ENCODE results near the gene GIT1.
A peak's percentile ranks its signal among the peaks of the same experiment; 100 is the strongest.

The GIT1 gene

DNA sequence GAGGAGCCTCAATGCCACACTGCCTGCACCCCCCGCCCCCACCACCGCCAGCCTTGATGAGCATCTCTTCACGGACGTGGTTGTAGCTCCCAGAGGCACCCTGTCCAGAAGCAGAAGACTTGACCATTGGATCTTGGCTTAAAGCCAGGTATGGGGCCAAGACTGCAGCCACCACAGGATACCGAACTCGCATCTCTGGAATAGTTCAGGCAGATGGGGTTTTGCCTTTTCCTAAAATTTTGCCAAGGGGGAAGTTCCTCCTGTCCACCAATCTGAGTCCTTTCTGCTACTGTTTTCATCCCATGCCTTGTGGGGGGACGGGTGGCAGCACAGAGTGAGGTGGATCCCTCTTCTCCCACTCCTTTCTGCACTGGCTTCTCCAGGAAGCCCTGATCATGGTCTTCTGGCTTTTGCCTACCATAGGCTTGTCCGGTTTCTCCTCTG, 32.3 kb upstream of the GIT1 start:
- Histone ChIP-seq H3K9me3 (ENCODE audit: control insufficient read depth, insufficient read depth, low read length) (no peaks in the 10 kb centered on the region), H3K9ac (ENCODE audit: low read depth, low read length) (no peak overlapping the region), H3K4me1 (ENCODE audit: control insufficient read depth, insufficient read depth, low read length) (peaks cover 20% of the 10 kb centered on the region), H3K36me3 (ENCODE audit: control insufficient read depth, insufficient read depth, low read length) (no peaks in the 10 kb centered on the region), H3K4me3 (ENCODE audit: low read depth, low read length) (peak overlapping the region; percentile 79), H3K27me3 (ENCODE audit: control insufficient read depth, insufficient read depth, low read length) (peaks cover 39% of the 10 kb centered on the region)

DNA sequence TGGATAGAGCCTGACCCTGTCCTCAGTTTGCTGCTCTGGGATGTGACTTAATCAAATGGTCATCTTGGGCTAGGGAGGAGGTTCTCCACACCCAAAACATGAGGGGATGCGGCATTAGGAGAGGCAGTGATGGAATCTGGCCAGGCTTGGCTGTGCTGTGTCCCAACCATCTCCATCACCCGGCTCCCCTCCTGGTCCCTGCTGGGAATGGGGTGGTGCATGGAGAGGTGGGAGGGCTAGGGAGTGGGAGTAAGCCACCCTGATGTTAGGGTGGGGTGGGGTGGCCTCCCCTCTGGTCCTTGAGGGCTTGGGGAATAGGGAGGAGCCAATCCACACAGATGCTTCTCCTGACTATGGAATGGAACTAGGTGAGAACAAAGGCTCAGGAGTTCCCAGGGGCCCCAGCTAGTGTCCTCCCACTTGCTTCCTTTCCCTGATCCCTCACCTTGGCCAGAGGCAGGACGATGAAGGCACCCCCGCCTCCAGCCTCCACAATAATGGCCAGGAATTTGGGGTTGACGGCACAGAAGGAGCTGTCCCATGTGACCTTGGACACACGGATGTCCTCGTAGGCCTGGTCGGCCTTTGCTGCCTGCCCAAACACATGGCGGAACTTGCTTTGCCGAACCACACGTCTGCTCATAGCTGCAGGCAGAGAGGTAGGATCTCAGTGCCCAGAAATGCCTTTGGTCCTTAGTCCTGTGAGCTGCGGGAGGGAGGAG, 31.5 kb upstream of the GIT1 start:
- peaks cover 48% of the 10 kb centered on the region for H3K27me3 ChIP-seq (ENCODE audit: control insufficient read depth, insufficient read depth, low read length)

GRCh38 chr17:29620271-29620670, 30.8 kb upstream of the GIT1 start:
- H3K9ac ChIP-seq (ENCODE audit: low read depth, low read length) = no peak overlapping the region
- no peaks in the 10 kb centered on the region for H3K36me3 ChIP-seq (ENCODE audit: control insufficient read depth, insufficient read depth, low read length)
- H3K4me1 ChIP-seq (ENCODE audit: control insufficient read depth, insufficient read depth, low read length) = peaks cover 20% of the 10 kb centered on the region
- H3K9me3 ChIP-seq (ENCODE audit: control insufficient read depth, insufficient read depth, low read length) = no peaks in the 10 kb centered on the region
- H3K4me3 ChIP-seq (ENCODE audit: low read depth, low read length) = no peak overlapping the region
- H3K27me3 ChIP-seq (ENCODE audit: control insufficient read depth, insufficient read depth, low read length) = peaks cover 51% of the 10 kb centered on the region

More for the DNA sequence above, 31.5 kb upstream of the GIT1 start:
- no peak overlapping the region for H3K9ac ChIP-seq (ENCODE audit: low read depth, low read length)
- H3K36me3 ChIP-seq (ENCODE audit: control insufficient read depth, insufficient read depth, low read length) = no peaks in the 10 kb centered on the region
- no peaks in the 10 kb centered on the region for H3K9me3 ChIP-seq (ENCODE audit: control insufficient read depth, insufficient read depth, low read length)
- peaks cover 20% of the 10 kb centered on the region for H3K4me1 ChIP-seq (ENCODE audit: control insufficient read depth, insufficient read depth, low read length)
- H3K4me3 ChIP-seq (ENCODE audit: low read depth, low read length) = peak overlapping the region; percentile 11

DNA sequence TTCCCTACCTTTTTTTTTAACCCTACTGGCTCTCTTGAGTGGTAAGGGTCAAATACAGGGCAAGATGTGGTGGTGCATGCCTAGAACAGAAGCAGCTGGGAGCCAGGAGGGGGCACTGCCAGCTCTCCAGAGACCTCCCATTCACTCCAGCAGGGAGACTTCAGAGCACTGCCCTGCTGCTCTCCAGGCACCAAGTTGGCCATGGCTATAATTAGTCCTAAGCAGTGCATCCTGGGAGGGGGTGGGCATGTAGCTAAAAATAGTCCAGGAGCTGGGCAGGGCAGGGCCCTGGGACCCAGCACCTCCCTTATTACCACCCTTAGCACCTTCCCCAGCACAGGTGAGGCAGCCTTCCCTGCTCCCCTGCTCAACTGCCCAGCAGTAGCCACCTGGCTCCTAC, 29.8 kb upstream of the GIT1 start:
- H3K27me3 ChIP-seq (ENCODE audit: control insufficient read depth, insufficient read depth, low read length) = peaks cover 59% of the 10 kb centered on the region
- peaks cover 24% of the 10 kb centered on the region for H3K4me1 ChIP-seq (ENCODE audit: control insufficient read depth, insufficient read depth, low read length)

GRCh38 chr17:29618272-29619065, 29.0 kb upstream of the GIT1 start:
- Histone ChIP-seq H3K9ac (ENCODE audit: low read depth, low read length) (no peak overlapping the region), H3K9me3 (ENCODE audit: control insufficient read depth, insufficient read depth, low read length) (no peaks in the 10 kb centered on the region), H3K4me3 (ENCODE audit: low read depth, low read length) (peak overlapping the region; percentile 58), H3K36me3 (ENCODE audit: control insufficient read depth, insufficient read depth, low read length) (no peaks in the 10 kb centered on the region), H3K27me3 (ENCODE audit: control insufficient read depth, insufficient read depth, low read length) (peaks cover 60% of the 10 kb centered on the region), H3K4me1 (ENCODE audit: control insufficient read depth, insufficient read depth, low read length) (peaks cover 24% of the 10 kb centered on the region)

More for the DNA sequence above, 29.8 kb upstream of the GIT1 start:
- Histone ChIP-seq H3K9me3 (ENCODE audit: control insufficient read depth, insufficient read depth, low read length) (no peaks in the 10 kb centered on the region), H3K36me3 (ENCODE audit: control insufficient read depth, insufficient read depth, low read length) (no peaks in the 10 kb centered on the region), H3K4me3 (ENCODE audit: low read depth, low read length) (peak overlapping the region; percentile 11), H3K9ac (ENCODE audit: low read depth, low read length) (no peak overlapping the region)

- Histone ChIP-seq H3K9me3 (ENCODE audit: control insufficient read depth, insufficient read depth, low read length) (no peaks in the 10 kb centered on the region), H3K4me1 (ENCODE audit: control insufficient read depth, insufficient read depth, low read length) (peaks cover 24% of the 10 kb centered on the region), H3K9ac (ENCODE audit: low read depth, low read length) (no peak overlapping the region), H3K27me3 (ENCODE audit: control insufficient read depth, insufficient read depth, low read length) (peaks cover 64% of the 10 kb centered on the region), H3K36me3 (ENCODE audit: control insufficient read depth, insufficient read depth, low read length) (peaks cover 1% of the 10 kb centered on the region), H3K4me3 (ENCODE audit: low read depth, low read length) (peak overlapping the region; percentile 58)
These were observed 28.2 kb upstream of the GIT1 start for GRCh38 chr17:29617481-29618271.

DNA sequence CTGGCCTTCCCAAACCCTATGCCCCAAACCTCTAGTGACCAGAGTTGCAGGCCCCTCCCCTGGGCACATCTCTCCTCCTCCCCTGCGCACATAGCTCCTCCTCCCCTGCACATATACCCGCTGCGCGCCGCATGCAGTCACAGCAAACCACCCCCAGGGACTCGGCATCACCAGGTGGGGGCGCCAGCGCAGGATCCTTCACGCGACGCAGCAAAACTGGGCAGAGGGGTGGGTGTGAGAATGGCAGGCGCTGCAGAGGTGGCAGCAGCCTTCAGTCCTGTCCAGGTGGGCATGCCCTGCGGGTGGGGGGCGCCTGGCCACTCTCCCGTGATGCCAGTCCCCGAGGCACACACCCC, 27.7 kb upstream of the GIT1 start:
- peaks cover 24% of the 10 kb centered on the region for H3K4me1 ChIP-seq (ENCODE audit: control insufficient read depth, insufficient read depth, low read length)

DNA sequence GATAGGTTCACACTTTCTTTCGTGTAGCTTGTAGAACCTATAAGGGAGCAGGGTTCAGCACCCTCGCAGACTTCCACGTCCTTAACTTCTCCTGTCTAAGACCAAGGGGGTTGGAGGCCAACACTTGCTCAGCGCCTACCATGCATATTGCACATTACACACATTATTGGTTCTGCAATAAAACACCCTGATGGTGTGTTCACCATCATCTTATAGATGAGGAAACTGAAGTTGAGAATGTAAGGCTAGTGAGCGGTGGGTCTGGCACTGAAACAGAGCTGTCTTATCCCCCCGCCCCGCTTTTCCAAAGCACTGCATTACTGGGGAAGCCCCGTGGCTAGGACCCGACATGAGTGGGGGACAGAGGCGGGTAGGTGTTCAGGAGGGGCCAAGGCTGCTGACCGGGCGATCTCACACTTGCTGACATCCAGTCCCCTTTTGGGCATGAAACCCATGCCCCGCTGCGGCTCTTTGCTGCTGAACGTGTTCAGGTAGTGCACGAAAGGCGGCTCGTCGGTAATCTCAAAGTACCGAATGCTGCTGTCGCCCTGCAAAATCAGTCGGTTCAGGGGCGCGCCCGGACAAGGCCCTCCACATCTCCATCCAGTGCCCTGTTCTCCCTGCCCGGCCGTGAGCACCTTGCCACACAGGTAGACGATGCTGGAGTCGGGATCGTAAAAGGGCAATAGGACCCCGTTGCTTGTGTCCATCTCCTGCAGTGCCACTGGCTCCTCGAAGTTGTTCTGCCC, 27.0 kb upstream of the GIT1 start:
- peaks cover 2% of the 10 kb centered on the region for H3K36me3 ChIP-seq (ENCODE audit: control insufficient read depth, insufficient read depth, low read length)
- no peak overlapping the region for H3K9ac ChIP-seq (ENCODE audit: low read depth, low read length)
- H3K4me1 ChIP-seq (ENCODE audit: control insufficient read depth, insufficient read depth, low read length) = peaks cover 20% of the 10 kb centered on the region
- no peaks in the 10 kb centered on the region for H3K9me3 ChIP-seq (ENCODE audit: control insufficient read depth, insufficient read depth, low read length)
- H3K4me3 ChIP-seq (ENCODE audit: low read depth, low read length) = peak overlapping the region; percentile 58
- H3K27me3 ChIP-seq (ENCODE audit: control insufficient read depth, insufficient read depth, low read length) = peaks cover 60% of the 10 kb centered on the region

More for the DNA sequence above, 27.7 kb upstream of the GIT1 start:
- no peak overlapping the region for H3K9ac ChIP-seq (ENCODE audit: low read depth, low read length)
- peak overlapping the region; percentile 58 for H3K4me3 ChIP-seq (ENCODE audit: low read depth, low read length)
- no peaks in the 10 kb centered on the region for H3K9me3 ChIP-seq (ENCODE audit: control insufficient read depth, insufficient read depth, low read length)
- peaks cover 64% of the 10 kb centered on the region for H3K27me3 ChIP-seq (ENCODE audit: control insufficient read depth, insufficient read depth, low read length)
- H3K36me3 ChIP-seq (ENCODE audit: control insufficient read depth, insufficient read depth, low read length) = peaks cover 2% of the 10 kb centered on the region

DNA sequence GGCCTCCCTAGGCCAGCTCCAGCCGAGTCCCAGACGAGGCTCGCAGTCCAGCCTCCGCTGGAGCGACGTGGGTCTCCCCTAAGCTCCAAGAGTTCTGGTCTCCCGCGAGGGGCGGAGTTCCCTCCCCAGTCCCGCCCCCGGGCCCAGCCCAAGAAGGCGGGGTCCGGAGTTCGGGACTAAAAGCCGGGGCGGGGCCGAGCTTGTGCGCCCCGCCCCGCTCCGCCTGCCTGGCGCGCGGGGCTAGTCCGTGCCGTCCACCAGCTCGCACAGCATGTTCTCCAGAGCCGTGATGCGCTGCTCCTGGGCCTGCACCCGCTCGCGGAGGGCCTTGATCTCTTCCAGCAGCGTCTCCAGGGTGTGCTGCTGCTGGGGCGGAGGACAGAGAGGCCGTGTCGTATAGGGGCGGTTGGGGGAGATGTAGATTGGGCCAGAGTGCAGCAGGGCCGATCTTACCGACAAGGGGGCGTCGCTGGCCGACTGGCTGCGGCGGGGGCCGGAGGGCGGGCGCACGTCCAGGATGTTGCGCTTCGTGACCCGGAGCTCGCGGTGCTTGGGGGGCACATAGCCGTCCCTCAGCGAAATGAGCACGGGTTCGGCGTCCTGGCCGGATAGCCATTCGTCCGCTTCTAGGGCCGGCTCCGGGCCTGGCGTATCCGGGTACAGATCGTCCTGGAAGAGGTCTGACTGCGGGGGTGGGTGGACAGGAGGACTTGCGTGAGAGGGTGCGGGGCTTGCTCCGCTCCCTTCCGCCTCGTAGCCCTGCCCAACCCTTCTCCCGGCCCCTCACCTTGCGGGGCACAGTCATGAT, 26.2 kb upstream of the GIT1 start:
- Histone ChIP-seq H3K9me3 (ENCODE audit: control insufficient read depth, insufficient read depth, low read length) (no peaks in the 10 kb centered on the region), H3K27me3 (ENCODE audit: control insufficient read depth, insufficient read depth, low read length) (peaks cover 53% of the 10 kb centered on the region), H3K4me1 (ENCODE audit: control insufficient read depth, insufficient read depth, low read length) (peaks cover 15% of the 10 kb centered on the region), H3K9ac (ENCODE audit: low read depth, low read length) (no peak overlapping the region), H3K36me3 (ENCODE audit: control insufficient read depth, insufficient read depth, low read length) (peaks cover 2% of the 10 kb centered on the region), H3K4me3 (ENCODE audit: low read depth, low read length) (peak overlapping the region; percentile 58)

DNA sequence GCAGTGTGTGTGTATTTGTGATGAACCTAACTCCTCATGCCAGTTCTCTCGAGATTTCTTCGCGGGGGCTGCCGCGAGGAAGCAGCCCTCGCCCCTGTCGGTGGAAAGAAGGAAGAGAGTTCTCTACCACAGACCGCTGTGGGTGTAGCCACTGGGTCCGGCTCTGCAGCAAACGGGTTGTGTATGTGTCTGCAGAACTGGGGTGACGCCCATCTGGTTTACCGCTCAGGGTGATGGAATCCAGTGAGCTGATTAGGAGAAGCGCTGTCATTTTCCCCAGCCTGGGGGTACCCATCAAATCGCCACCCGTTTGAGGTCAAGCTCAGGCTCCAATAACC, 25.6 kb upstream of the GIT1 start:
- H3K27me3 ChIP-seq (ENCODE audit: control insufficient read depth, insufficient read depth, low read length) = peaks cover 51% of the 10 kb centered on the region
- peaks cover 2% of the 10 kb centered on the region for H3K36me3 ChIP-seq (ENCODE audit: control insufficient read depth, insufficient read depth, low read length)
- H3K9me3 ChIP-seq (ENCODE audit: control insufficient read depth, insufficient read depth, low read length) = no peaks in the 10 kb centered on the region
- H3K9ac ChIP-seq (ENCODE audit: low read depth, low read length) = no peak overlapping the region
- H3K4me1 ChIP-seq (ENCODE audit: control insufficient read depth, insufficient read depth, low read length) = peaks cover 12% of the 10 kb centered on the region
- peak overlapping the region; percentile 58 for H3K4me3 ChIP-seq (ENCODE audit: low read depth, low read length)
